MG63 (cell line): ENCODE results near the gene DNAH6. TPM values are rescaled to one million over a fixed set of nuclear protein-coding genes. Genes with fewer than 3 reads are reported as not detected.

Experiments
- DNase-seq: peaks from one replicate; pipeline ENCODE4 v3.0.0-alpha.2; 2020
- H3K27me3 ChIP-seq: fragments of 250-450 bp; sonication (Bioruptor Pico); 2 replicates; pipeline ENCODE4 v1.5.1; 2020; ENCODE audit warnings: mild to moderate bottlenecking, moderate library complexity
- H3K36me3 ChIP-seq: fragments of 250-450 bp; sonication (Bioruptor Pico); 2 replicates; pipeline ENCODE4 v1.5.1; 2020; ENCODE audit warnings: mild to moderate bottlenecking, moderate library complexity
- H3K4me3 ChIP-seq: fragments of 250-450 bp; sonication (Bioruptor Pico); 2 replicates; pipeline ENCODE4 v1.5.1; 2020; ENCODE audit warnings: mild to moderate bottlenecking, moderate library complexity
- H3K9me3 ChIP-seq: fragments of 250-450 bp; sonication (Bioruptor Pico); 2 replicates; pipeline ENCODE4 v1.5.1; 2020; ENCODE audit warnings: mild to moderate bottlenecking, moderate library complexity
- total RNA-seq: library from RNA; depleted of rRNA; stranded (reverse); fragments of >200 nt; shearing (Covaris generic); gene quantifications from 2 replicates; pipeline ENCODE4 v1.2.3, GENCODE V29; 2014; ENCODE audit warnings: low replicate concordance

The DNAH6 gene
- total RNA-seq, 1 experiment from 2014 or later: not detected

GRCh38 chr2:84786601-84787000, 270.3 kb downstream of the DNAH6 start:
- Histone ChIP-seq H3K36me3 (no peaks in the 10 kb centered on the region), H3K9me3 (no peaks in the 10 kb centered on the region), H3K4me3 (no peak overlapping the region), H3K27me3 (no peaks in the 10 kb centered on the region)
- no peak for DNase-seq

GRCh38 chr2:84788027-84788426, 271.7 kb downstream of the DNAH6 start:
- Histone ChIP-seq H3K27me3 (no peaks in the 10 kb centered on the region), H3K9me3 (no peaks in the 10 kb centered on the region), H3K36me3 (no peaks in the 10 kb centered on the region), H3K4me3 (no peak overlapping the region)
- no peak for DNase-seq

- no peak overlapping the region for H3K4me3 ChIP-seq
- H3K27me3 ChIP-seq: no peaks in the 10 kb centered on the region
- DNase-seq: no peak
- no peaks in the 10 kb centered on the region for H3K36me3 ChIP-seq
- H3K9me3 ChIP-seq: no peaks in the 10 kb centered on the region; the same call in 1 of the 2 replicates
Measured at GRCh38 chr2:84788498-84788897, 272.2 kb downstream of the DNAH6 start.

- Histone ChIP-seq H3K36me3 (no peaks in the 10 kb centered on the region), H3K27me3 (no peaks in the 10 kb centered on the region), H3K4me3 (no peak overlapping the region), H3K9me3 (no peaks in the 10 kb centered on the region; the same call in 1 of the 2 replicates)
- peak; percentile 45 for DNase-seq
Measured at GRCh38 chr2:84792856-84793522, 276.7 kb downstream of the DNAH6 start.

- Histone ChIP-seq H3K4me3 (no peak overlapping the region), H3K27me3 (no peaks in the 10 kb centered on the region), H3K9me3 (no peaks in the 10 kb centered on the region; the same call in 1 of the 2 replicates), H3K36me3 (no peaks in the 10 kb centered on the region)
- DNase-seq: no peak
Measured at GRCh38 chr2:84793641-84794040, 277.3 kb downstream of the DNAH6 start.

- no peak overlapping the region for H3K4me3 ChIP-seq
- DNase-seq: no peak
- no peaks in the 10 kb centered on the region for H3K27me3 ChIP-seq
- H3K36me3 ChIP-seq: no peaks in the 10 kb centered on the region
- H3K9me3 ChIP-seq: peaks cover 2% of the 10 kb centered on the region; the same call in 1 of the 2 replicates
Measured at GRCh38 chr2:84796798-84797197, 280.5 kb downstream of the DNAH6 start.

- H3K27me3 ChIP-seq: no peaks in the 10 kb centered on the region
- DNase-seq: no peak
- peaks cover 5% of the 10 kb centered on the region for H3K9me3 ChIP-seq
- H3K4me3 ChIP-seq: no peak overlapping the region
- H3K36me3 ChIP-seq: no peaks in the 10 kb centered on the region
Measured at GRCh38 chr2:84797271-84797670, 281.0 kb downstream of the DNAH6 start.

GRCh38 chr2:84799772-84800171, 283.5 kb downstream of the DNAH6 start:
- DNase-seq: no peak
- Histone ChIP-seq H3K9me3 (peaks cover 12% of the 10 kb centered on the region), H3K36me3 (no peaks in the 10 kb centered on the region), H3K4me3 (no peak overlapping the region), H3K27me3 (no peaks in the 10 kb centered on the region)

GRCh38 chr2:84800194-84800805, 284.0 kb downstream of the DNAH6 start:
- Histone ChIP-seq H3K9me3 (peaks cover 12% of the 10 kb centered on the region), H3K36me3 (no peaks in the 10 kb centered on the region), H3K27me3 (no peaks in the 10 kb centered on the region), H3K4me3 (no peak overlapping the region)
- no peak for DNase-seq

GRCh38 chr2:84801811-84802210, 285.5 kb downstream of the DNAH6 start:
- Histone ChIP-seq H3K9me3 (peaks cover 12% of the 10 kb centered on the region), H3K27me3 (no peaks in the 10 kb centered on the region), H3K4me3 (no peak overlapping the region), H3K36me3 (no peaks in the 10 kb centered on the region)
- no peak for DNase-seq

GRCh38 chr2:84805250-84805958, 289.1 kb downstream of the DNAH6 start:
- Histone ChIP-seq H3K36me3 (no peaks in the 10 kb centered on the region), H3K9me3 (peaks cover 12% of the 10 kb centered on the region), H3K27me3 (no peaks in the 10 kb centered on the region), H3K4me3 (no peak overlapping the region)
- DNase-seq: no peak

GRCh38 chr2:84807063-84807485, 290.8 kb downstream of the DNAH6 start:
- no peak overlapping the region for H3K4me3 ChIP-seq
- no peaks in the 10 kb centered on the region for H3K36me3 ChIP-seq
- H3K27me3 ChIP-seq: no peaks in the 10 kb centered on the region
- DNase-seq: peak; percentile 83
- peaks cover 9% of the 10 kb centered on the region for H3K9me3 ChIP-seq

GRCh38 chr2:84808279-84808678, 292.0 kb downstream of the DNAH6 start:
- DNase-seq: no peak

GRCh38 chr2:84811839-84812431, 295.6 kb downstream of the DNAH6 start:
- Histone ChIP-seq H3K4me3 (no peak overlapping the region), H3K27me3 (no peaks in the 10 kb centered on the region), H3K36me3 (no peaks in the 10 kb centered on the region), H3K9me3 (no peaks in the 10 kb centered on the region)
- DNase-seq: no peak

More at GRCh38 chr2:84808279-84808678, 292.0 kb downstream of the DNAH6 start:
- Histone ChIP-seq H3K36me3 (no peaks in the 10 kb centered on the region), H3K27me3 (no peaks in the 10 kb centered on the region), H3K4me3 (no peak overlapping the region), H3K9me3 (no peaks in the 10 kb centered on the region)

GRCh38 chr2:84815146-84815545, 298.8 kb downstream of the DNAH6 start:
- DNase-seq: peak; percentile 65
- Histone ChIP-seq H3K27me3 (no peaks in the 10 kb centered on the region), H3K36me3 (no peaks in the 10 kb centered on the region)

GRCh38 chr2:84816426-84817026, 300.2 kb downstream of the DNAH6 start:
- Histone ChIP-seq H3K4me3 (no peak overlapping the region), H3K36me3 (no peaks in the 10 kb centered on the region), H3K27me3 (no peaks in the 10 kb centered on the region), H3K9me3 (no peaks in the 10 kb centered on the region)
- no peak for DNase-seq

More at GRCh38 chr2:84815146-84815545, 298.8 kb downstream of the DNAH6 start:
- H3K4me3 ChIP-seq: no peak overlapping the region
- no peaks in the 10 kb centered on the region for H3K9me3 ChIP-seq

- H3K27me3 ChIP-seq: no peaks in the 10 kb centered on the region
- no peaks in the 10 kb centered on the region for H3K36me3 ChIP-seq
- H3K4me3 ChIP-seq: no peak overlapping the region
- DNase-seq: no peak
- H3K9me3 ChIP-seq: no peaks in the 10 kb centered on the region
Measured at GRCh38 chr2:84817239-84817655, 300.9 kb downstream of the DNAH6 start.
